ENCODE measurements around the gene LRRC38.

GRCh38 chr1:13482600-13482999 lies 31.2 kb downstream of the LRRC38 start:
- no peak for TF ChIP-seq CTCF (conservative IDR thresholded peaks at IDR 0.05 in 1 of 2, IDR thresholded peaks at IDR 0.05 in 1 of 2; ENCODE audit: extremely low read depth in 1 of 2, insufficient read depth in 1 of 2, low read depth in 1 of 2, low read length in 2 of 2)
- TF ChIP-seq EZH2 (IDR thresholded peaks at IDR 0.05; ENCODE audit: borderline replicate concordance, low read length): no peak
